KG1 (cell line): ENCODE data around the gene GULP1.

Experiments used
- DNase-seq: peaks from one replicate; lab custom pipeline; 2025; lab: John Stamatoyannopoulos, UW

Gene GULP1

GRCh38 chr2:188471166-188471565 lies 179.5 kb downstream of the GULP1 start:
- DNase-seq: no peak

GRCh38 chr2:188473306-188473705 lies 181.6 kb downstream of the GULP1 start:
- DNase-seq: no peak

GRCh38 chr2:188474316-188474715 lies 182.6 kb downstream of the GULP1 start:
- no peak for DNase-seq

GRCh38 chr2:188475945-188476344 lies 184.3 kb downstream of the GULP1 start:
- DNase-seq: no peak

GRCh38 chr2:188477564-188478103 lies 186.0 kb downstream of the GULP1 start:
- no peak for DNase-seq

GRCh38 chr2:188478724-188479123 lies 187.1 kb downstream of the GULP1 start:
- no peak for DNase-seq

GRCh38 chr2:188481474-188481873 lies 189.8 kb downstream of the GULP1 start:
- DNase-seq: no peak

GRCh38 chr2:188485496-188485895 lies 193.8 kb downstream of the GULP1 start:
- no peak for DNase-seq

GRCh38 chr2:188492751-188493150 lies 201.1 kb downstream of the GULP1 start:
- DNase-seq: no peak

- no peak for DNase-seq
Measured at GRCh38 chr2:188494906-188495305, 203.2 kb downstream of the GULP1 start.

GRCh38 chr2:188495969-188496431 lies 204.3 kb downstream of the GULP1 start:
- DNase-seq: no peak

- DNase-seq: no peak
Measured at GRCh38 chr2:188497726-188498125, 206.1 kb downstream of the GULP1 start.

- no peak for DNase-seq
Measured at GRCh38 chr2:188503975-188504374, 212.3 kb downstream of the GULP1 start.

- no peak for DNase-seq
Measured at GRCh38 chr2:188506843-188507242, 215.2 kb downstream of the GULP1 start.

- no peak for DNase-seq
Measured at GRCh38 chr2:188511346-188511745, 219.7 kb downstream of the GULP1 start.

GRCh38 chr2:188512456-188512855 lies 220.8 kb downstream of the GULP1 start:
- peak; percentile 8 for DNase-seq

- no peak for DNase-seq
Measured at GRCh38 chr2:188515918-188516317, 224.2 kb downstream of the GULP1 start.

- no peak for DNase-seq
Measured at GRCh38 chr2:188517549-188518215, 226.0 kb downstream of the GULP1 start.

GRCh38 chr2:188518381-188518780 lies 226.7 kb downstream of the GULP1 start:
- no peak for DNase-seq

- DNase-seq: no peak
Measured at GRCh38 chr2:188519136-188519535, 227.5 kb downstream of the GULP1 start.

- no peak for DNase-seq
Measured at GRCh38 chr2:188522517-188522916, 230.8 kb downstream of the GULP1 start.

- no peak for DNase-seq
Measured at GRCh38 chr2:188523919-188524318, 232.2 kb downstream of the GULP1 start.

GRCh38 chr2:188524519-188525113 lies 232.9 kb downstream of the GULP1 start:
- DNase-seq: peak; percentile 67

GRCh38 chr2:188526701-188527100 lies 235.0 kb downstream of the GULP1 start:
- DNase-seq: no peak
